Measurements from ENCODE around the gene SOX12.

Gene SOX12

GRCh38 chr20:308427-309038 lies 16.8 kb upstream of the SOX12 start:
- no peak overlapping the region for H3K9ac ChIP-seq (ENCODE audit: low read depth, low read length)

GRCh38 chr20:309306-309840 lies 16.0 kb upstream of the SOX12 start:
- Histone ChIP-seq H3K4me1 (ENCODE audit: control insufficient read depth, insufficient read depth, low read length) (peaks cover 23% of the 10 kb centered on the region), H3K4me3 (ENCODE audit: low read length) (peak overlapping the region; percentile 69), H3K9me3 (replicated peaks; ENCODE audit: low read length) (no peaks in the 10 kb centered on the region), H3K9ac (ENCODE audit: low read depth, low read length) (peak overlapping the region; percentile 78), H3K27me3 (ENCODE audit: control insufficient read depth, insufficient read depth, low read length) (no peaks in the 10 kb centered on the region), H3K4me2 (ENCODE audit: low read length) (peak overlapping the region; percentile 84), H3K36me3 (ENCODE audit: insufficient read depth, low read length) (no peaks in the 10 kb centered on the region)

More at GRCh38 chr20:308427-309038, 16.8 kb upstream of the SOX12 start:
- H3K9me3 ChIP-seq (replicated peaks; ENCODE audit: low read length) = no peaks in the 10 kb centered on the region
- H3K36me3 ChIP-seq (ENCODE audit: insufficient read depth, low read length) = no peaks in the 10 kb centered on the region
- H3K4me3 ChIP-seq (ENCODE audit: low read length) = no peak overlapping the region
- H3K4me2 ChIP-seq (ENCODE audit: low read length) = no peak overlapping the region
- peaks cover 16% of the 10 kb centered on the region for H3K4me1 ChIP-seq (ENCODE audit: control insufficient read depth, insufficient read depth, low read length)
- no peaks in the 10 kb centered on the region for H3K27me3 ChIP-seq (ENCODE audit: control insufficient read depth, insufficient read depth, low read length)

- no peaks in the 10 kb centered on the region for H3K27me3 ChIP-seq (ENCODE audit: control insufficient read depth, insufficient read depth, low read length)
- peak overlapping the region; percentile 84 for H3K4me2 ChIP-seq (ENCODE audit: low read length)
- peak overlapping the region; percentile 78 for H3K9ac ChIP-seq (ENCODE audit: low read depth, low read length)
- no peaks in the 10 kb centered on the region for H3K9me3 ChIP-seq (replicated peaks; ENCODE audit: low read length)
- H3K4me1 ChIP-seq (ENCODE audit: control insufficient read depth, insufficient read depth, low read length) = peaks cover 23% of the 10 kb centered on the region
- H3K4me3 ChIP-seq (ENCODE audit: low read length) = peak overlapping the region; percentile 69
- no peaks in the 10 kb centered on the region for H3K36me3 ChIP-seq (ENCODE audit: insufficient read depth, low read length)
These were observed 15.3 kb upstream of the SOX12 start for GRCh38 chr20:309841-310644.

GRCh38 chr20:310645-311044 lies 14.7 kb upstream of the SOX12 start:
- H3K4me3 ChIP-seq (ENCODE audit: low read length) = no peak overlapping the region

GRCh38 chr20:311609-312008 lies 13.7 kb upstream of the SOX12 start:
- peaks cover 23% of the 10 kb centered on the region for H3K4me1 ChIP-seq (ENCODE audit: control insufficient read depth, insufficient read depth, low read length)
- no peaks in the 10 kb centered on the region for H3K9me3 ChIP-seq (replicated peaks; ENCODE audit: low read length)
- no peak overlapping the region for H3K9ac ChIP-seq (ENCODE audit: low read depth, low read length)
- no peaks in the 10 kb centered on the region for H3K36me3 ChIP-seq (ENCODE audit: insufficient read depth, low read length)
- H3K4me3 ChIP-seq (ENCODE audit: low read length) = no peak overlapping the region
- H3K27me3 ChIP-seq (ENCODE audit: control insufficient read depth, insufficient read depth, low read length) = no peaks in the 10 kb centered on the region
- no peak overlapping the region for H3K4me2 ChIP-seq (ENCODE audit: low read length)

More at GRCh38 chr20:310645-311044, 14.7 kb upstream of the SOX12 start:
- peaks cover 23% of the 10 kb centered on the region for H3K4me1 ChIP-seq (ENCODE audit: control insufficient read depth, insufficient read depth, low read length)
- H3K9me3 ChIP-seq (replicated peaks; ENCODE audit: low read length) = no peaks in the 10 kb centered on the region
- H3K9ac ChIP-seq (ENCODE audit: low read depth, low read length) = no peak overlapping the region
- no peaks in the 10 kb centered on the region for H3K36me3 ChIP-seq (ENCODE audit: insufficient read depth, low read length)
- H3K4me2 ChIP-seq (ENCODE audit: low read length) = peak overlapping the region; percentile 68
- H3K27me3 ChIP-seq (ENCODE audit: control insufficient read depth, insufficient read depth, low read length) = no peaks in the 10 kb centered on the region

GRCh38 chr20:312067-312466 lies 13.3 kb upstream of the SOX12 start:
- no peaks in the 10 kb centered on the region for H3K27me3 ChIP-seq (ENCODE audit: control insufficient read depth, insufficient read depth, low read length)
- no peak overlapping the region for H3K4me3 ChIP-seq (ENCODE audit: low read length)
- no peak overlapping the region for H3K4me2 ChIP-seq (ENCODE audit: low read length)
- no peaks in the 10 kb centered on the region for H3K36me3 ChIP-seq (ENCODE audit: insufficient read depth, low read length)
- no peak overlapping the region for H3K9ac ChIP-seq (ENCODE audit: low read depth, low read length)
- H3K4me1 ChIP-seq (ENCODE audit: control insufficient read depth, insufficient read depth, low read length) = peaks cover 23% of the 10 kb centered on the region
- no peaks in the 10 kb centered on the region for H3K9me3 ChIP-seq (replicated peaks; ENCODE audit: low read length)

- H3K4me2 ChIP-seq (ENCODE audit: low read length) = no peak overlapping the region
- H3K4me3 ChIP-seq (ENCODE audit: low read length) = no peak overlapping the region
- no peaks in the 10 kb centered on the region for H3K9me3 ChIP-seq (replicated peaks; ENCODE audit: low read length)
- no peaks in the 10 kb centered on the region for H3K36me3 ChIP-seq (ENCODE audit: insufficient read depth, low read length)
- H3K27me3 ChIP-seq (ENCODE audit: control insufficient read depth, insufficient read depth, low read length) = no peaks in the 10 kb centered on the region
- peaks cover 23% of the 10 kb centered on the region for H3K4me1 ChIP-seq (ENCODE audit: control insufficient read depth, insufficient read depth, low read length)
- H3K9ac ChIP-seq (ENCODE audit: low read depth, low read length) = no peak overlapping the region
These were observed 12.5 kb upstream of the SOX12 start for GRCh38 chr20:312866-313265.

GRCh38 chr20:313402-313801 lies 11.9 kb upstream of the SOX12 start:
- no peaks in the 10 kb centered on the region for H3K27me3 ChIP-seq (ENCODE audit: control insufficient read depth, insufficient read depth, low read length)
- H3K9me3 ChIP-seq (replicated peaks; ENCODE audit: low read length) = no peaks in the 10 kb centered on the region
- H3K4me3 ChIP-seq (ENCODE audit: low read length) = no peak overlapping the region
- H3K4me2 ChIP-seq (ENCODE audit: low read length) = no peak overlapping the region
- peaks cover 23% of the 10 kb centered on the region for H3K4me1 ChIP-seq (ENCODE audit: control insufficient read depth, insufficient read depth, low read length)
- H3K9ac ChIP-seq (ENCODE audit: low read depth, low read length) = no peak overlapping the region
- H3K36me3 ChIP-seq (ENCODE audit: insufficient read depth, low read length) = no peaks in the 10 kb centered on the region

- Histone ChIP-seq H3K4me2 (ENCODE audit: low read length) (no peak overlapping the region), H3K27me3 (ENCODE audit: control insufficient read depth, insufficient read depth, low read length) (no peaks in the 10 kb centered on the region), H3K4me1 (ENCODE audit: control insufficient read depth, insufficient read depth, low read length) (peaks cover 23% of the 10 kb centered on the region), H3K9ac (ENCODE audit: low read depth, low read length) (no peak overlapping the region), H3K9me3 (replicated peaks; ENCODE audit: low read length) (no peaks in the 10 kb centered on the region), H3K4me3 (ENCODE audit: low read length) (no peak overlapping the region), H3K36me3 (ENCODE audit: insufficient read depth, low read length) (no peaks in the 10 kb centered on the region)
These were observed 11.4 kb upstream of the SOX12 start for GRCh38 chr20:313948-314347.

- H3K9me3 ChIP-seq (replicated peaks; ENCODE audit: low read length) = no peaks in the 10 kb centered on the region
- H3K4me2 ChIP-seq (ENCODE audit: low read length) = no peak overlapping the region
- H3K27me3 ChIP-seq (ENCODE audit: control insufficient read depth, insufficient read depth, low read length) = no peaks in the 10 kb centered on the region
- H3K9ac ChIP-seq (ENCODE audit: low read depth, low read length) = no peak overlapping the region
- H3K36me3 ChIP-seq (ENCODE audit: insufficient read depth, low read length) = no peaks in the 10 kb centered on the region
- H3K4me1 ChIP-seq (ENCODE audit: control insufficient read depth, insufficient read depth, low read length) = peaks cover 7% of the 10 kb centered on the region
- no peak overlapping the region for H3K4me3 ChIP-seq (ENCODE audit: low read length)
These were observed 8.9 kb upstream of the SOX12 start for GRCh38 chr20:316316-317068.

Data from skeletal muscle satellite cell (primary cell).